H1 (cell line): Measurements from ENCODE around the gene OR2AE1. TPM values are rescaled to one million over a fixed set of nuclear protein-coding genes. Genes with fewer than 3 reads are reported as not detected.

ENCODE experiments used
- CTCF ChIA-PET: fragments of 300-600 bp; sonication (Branson Sonifier 250); formaldehyde crosslinking; loops from one replicate; lab custom pipeline; 2021; ENCODE audit not compliant: partially characterized antibody; lab: Charles Lee
- POLR2A ChIA-PET: fragments of 300-600 bp; sonication (Branson Sonifier 250); formaldehyde crosslinking; loops from one replicate; lab custom pipeline; 2021; ENCODE audit warnings: inconsistent platforms; ENCODE audit not compliant: partially characterized antibody; lab: Charles Lee
- DNase-seq, 2 experiments: peaks; one replicate each; pipeline versions ENCODE4 v3.0.0 to v3.0.0-alpha.2; 2010 to 2022; ENCODE audit warnings: low spot score in 2 of 2, low read depth in 1 of 2, mixed read lengths in 1 of 2
- FAIRE-seq: peaks from 2 replicates; lab custom pipeline; 2011; peaks lifted over from hg19 to GRCh38; lab: Jason Lieb, UNC
- H2AFZ ChIP-seq: 2 replicates; pipeline ENCODE4 v1.8.1; 2012; ENCODE audit warnings: low read length, inconsistent platforms
- H2AK5ac ChIP-seq: 2 replicates; pipeline ENCODE4 v1.6.1; 2013; ENCODE audit warnings: low read depth, low read length
- H2BK120ac ChIP-seq: replicated peaks from 2 replicates; pipeline ENCODE3; 2013; ENCODE audit warnings: low read depth, low read length, inconsistent platforms
- H2BK12ac ChIP-seq: 2 replicates; pipeline ENCODE4 v1.6.1; 2013; ENCODE audit warnings: low read depth, low read length
- H2BK15ac ChIP-seq: 2 replicates; pipeline ENCODE4 v1.6.1; 2013; ENCODE audit warnings: low read length
- H2BK20ac ChIP-seq: 2 replicates; pipeline ENCODE4 v1.6.1; 2013; ENCODE audit warnings: low read length
- H2BK5ac ChIP-seq: 2 replicates; pipeline ENCODE4 v1.6.1; 2013; ENCODE audit warnings: low read depth, low read length
- H3K14ac ChIP-seq: 2 replicates; pipeline ENCODE4 v1.6.1; 2013; ENCODE audit warnings: inconsistent platforms; ENCODE audit not compliant: insufficient read length
- H3K18ac ChIP-seq: 2 replicates; pipeline ENCODE4 v1.6.1; 2013; ENCODE audit warnings: low read length; ENCODE audit errors: extremely low read depth
- H3K23ac ChIP-seq: 2 replicates; pipeline ENCODE4 v1.6.1; 2013; ENCODE audit warnings: inconsistent platforms; ENCODE audit not compliant: insufficient read length
- H3K23me2 ChIP-seq: 2 replicates; pipeline ENCODE4 v1.6.1; 2013; ENCODE audit warnings: low read depth, low read length
- H3K27ac ChIP-seq: 2 replicates; pipeline ENCODE4 v1.6.1; 2011; ENCODE audit warnings: low read depth, low read length, inconsistent platforms
- H3K27me3 ChIP-seq, 4 experiments: replicated peaks in 1 of 4; 1 replicate in 1 of 4; 2 replicates in 3 of 4; pipeline versions ENCODE4 v1.6.1 to v1.8.1; 2011 to 2013; ENCODE audit warnings: low read length in 3 of 4, mild to moderate bottlenecking in 3 of 4, inconsistent platforms in 2 of 4, mixed read lengths in 2 of 4, moderate library complexity in 1 of 4; ENCODE audit not compliant: control insufficient read depth in 3 of 4, insufficient read depth in 3 of 4; ENCODE audit errors: extremely low read depth in 1 of 4
- H3K36me3 ChIP-seq, 4 experiments: 2 replicates each; pipeline versions ENCODE4 v1.6.1 to v1.8.1; 2011 to 2013; ENCODE audit warnings: mild to moderate bottlenecking in 4 of 4, low read length in 3 of 4, moderate library complexity in 2 of 4, control low read depth in 1 of 4, inconsistent platforms in 1 of 4; ENCODE audit not compliant: insufficient read depth in 4 of 4, control insufficient read depth in 2 of 4
- H3K4ac ChIP-seq: replicated peaks from 2 replicates; pipeline ENCODE3; 2013; ENCODE audit warnings: low read length, low read depth, mixed read lengths, inconsistent platforms; ENCODE audit not compliant: insufficient read length
- H3K4me1 ChIP-seq, 4 experiments: replicated peaks in 1 of 4; 1 replicate in 1 of 4; 2 replicates in 3 of 4; pipeline versions ENCODE4 v1.6.1 to v1.8.1; 2011 to 2013; ENCODE audit warnings: low read length in 3 of 4, inconsistent platforms in 2 of 4, mixed read lengths in 1 of 4; ENCODE audit not compliant: insufficient read depth in 4 of 4, control insufficient read depth in 3 of 4
- H3K4me2 ChIP-seq, 2 experiments: 2 replicates each; pipeline versions ENCODE4 v1.6.1 to v1.8.1; 2011 to 2013; ENCODE audit warnings: low read depth in 2 of 2, low read length in 2 of 2, control low read depth in 1 of 2, inconsistent platforms in 1 of 2, mild to moderate bottlenecking in 1 of 2; ENCODE audit not compliant: insufficient read depth in 1 of 2
- H3K4me3 ChIP-seq, 4 experiments: fragments of 200-600, 300-600 bp in 1 of 4; sonication (generic), shearing (Covaris generic), sonication (Bioruptor Twin) in 1 of 4; 2 replicates each; pipeline versions ENCODE4 v1.5.1 to v1.8.1; 2011 to 2016; ENCODE audit warnings: low read length in 4 of 4, low read depth in 3 of 4, control low read depth in 2 of 4, inconsistent platforms in 2 of 4, mild to moderate bottlenecking in 2 of 4, mixed read lengths in 1 of 4, moderate library complexity in 1 of 4; ENCODE audit not compliant: insufficient read depth in 2 of 4; ENCODE audit errors: extremely low read depth in 1 of 4
- H3K56ac ChIP-seq: replicated peaks from 2 replicates; pipeline ENCODE3; 2013; ENCODE audit warnings: low read depth, mild to moderate bottlenecking, mixed read lengths, low read length, inconsistent platforms; ENCODE audit not compliant: insufficient read length
- H3K79me1 ChIP-seq: 2 replicates; pipeline ENCODE4 v1.6.1; 2013; ENCODE audit warnings: low read depth, low read length, control low read depth
- H3K79me2 ChIP-seq, 2 experiments: 2 replicates each; pipeline versions ENCODE4 v1.6.1 to v1.8.1; 2012 to 2013; ENCODE audit warnings: low read length in 2 of 2, mild to moderate bottlenecking in 2 of 2, inconsistent platforms in 1 of 2; ENCODE audit not compliant: insufficient read depth in 2 of 2, control insufficient read depth in 1 of 2
- H3K9ac ChIP-seq, 4 experiments: replicated peaks in 1 of 4; 1 replicate in 1 of 4; 2 replicates in 3 of 4; pipeline versions ENCODE4 v1.6.1 to v1.8.1; 2011 to 2013; ENCODE audit warnings: low read depth in 3 of 4, low read length in 3 of 4, control low read depth in 2 of 4, mild to moderate bottlenecking in 2 of 4, moderate library complexity in 2 of 4, inconsistent platforms in 1 of 4; ENCODE audit errors: extremely low read depth in 1 of 4
- H3K9me3 ChIP-seq, 2 experiments: 2 replicates each; pipeline versions ENCODE4 v1.6.1 to v1.8.1; 2012 to 2013; ENCODE audit warnings: mild to moderate bottlenecking in 2 of 2, moderate library complexity in 2 of 2, control low read depth in 1 of 2, inconsistent platforms in 1 of 2, low read depth in 1 of 2, low read length in 1 of 2, mixed read lengths in 1 of 2; ENCODE audit not compliant: insufficient read depth in 2 of 2
- H4K20me1 ChIP-seq, 2 experiments: replicated peaks in 1 of 2; 2 replicates each; pipeline versions ENCODE3 to v1.8.1; 2011 to 2013; ENCODE audit warnings: inconsistent platforms in 2 of 2, low read length in 2 of 2, mild to moderate bottlenecking in 1 of 2; ENCODE audit not compliant: insufficient read depth in 2 of 2, control insufficient read depth in 1 of 2
- H4K5ac ChIP-seq: 2 replicates; pipeline ENCODE4 v1.6.1; 2013; ENCODE audit warnings: low read length, low read depth, mixed read lengths, inconsistent platforms; ENCODE audit not compliant: insufficient read length
- H4K8ac ChIP-seq: 2 replicates; pipeline ENCODE4 v1.8.0; 2013; ENCODE audit warnings: mild to moderate bottlenecking, moderate library complexity, low read length, inconsistent platforms; ENCODE audit not compliant: insufficient read depth; ENCODE audit errors: extremely low read depth
- H4K91ac ChIP-seq: replicated peaks from 2 replicates; pipeline ENCODE3; 2013; ENCODE audit warnings: low read length, mixed read lengths, inconsistent platforms; ENCODE audit not compliant: insufficient read length
- BACH1 ChIP-seq: IDR thresholded peaks from 2 replicates; pipeline ENCODE4 v1.6.1; 2012; ENCODE audit warnings: low read length, improper control_type of control experiment
- BCL11A ChIP-seq, 2 experiments: IDR thresholded peaks; one replicate each; pipeline ENCODE4 v1.6.1; 2011; ENCODE audit warnings: low read depth in 2 of 2, low read length in 2 of 2, mild to moderate bottlenecking in 2 of 2
- BRCA1 ChIP-seq: IDR thresholded peaks from 2 replicates; pipeline ENCODE4 v1.6.1; 2012; ENCODE audit warnings: low read depth, low read length, improper control_type of control experiment
- CHD1 ChIP-seq: IDR thresholded peaks from 2 replicates; pipeline ENCODE4 v1.6.1; 2012; ENCODE audit warnings: low read depth, low read length, improper control_type of control experiment
- CTBP2 ChIP-seq: IDR thresholded peaks from 2 replicates; pipeline ENCODE4 v1.7.0; 2011; ENCODE audit warnings: borderline replicate concordance, mild to moderate bottlenecking, moderate library complexity, mixed read lengths, low read length; ENCODE audit not compliant: insufficient read depth, insufficient read length
- GABPA ChIP-seq: IDR thresholded peaks from 2 replicates; pipeline ENCODE4 v1.6.1; 2011; ENCODE audit warnings: mild to moderate bottlenecking, low read length, moderate library complexity, borderline replicate concordance; ENCODE audit not compliant: insufficient read depth
- GTF2F1 ChIP-seq: IDR thresholded peaks from 2 replicates; pipeline ENCODE4 v1.6.1; 2012; ENCODE audit warnings: low read depth, low read length, improper control_type of control experiment, borderline replicate concordance
- HDAC6 ChIP-seq: IDR thresholded peaks from one replicate; pipeline ENCODE4 v1.7.1; 2012; ENCODE audit warnings: low read depth, mild to moderate bottlenecking, inconsistent platforms, low read length, moderate library complexity
- MAFK ChIP-seq: IDR thresholded peaks from 2 replicates; pipeline ENCODE4 v1.6.1; 2012; ENCODE audit warnings: low read depth, mild to moderate bottlenecking, improper control_type of control experiment, low read length
- RFX5 ChIP-seq: IDR thresholded peaks from 2 replicates; pipeline ENCODE4 v1.6.1; 2011; ENCODE audit warnings: low read depth, low read length, improper control_type of control experiment, borderline replicate concordance
- TBP ChIP-seq: IDR thresholded peaks from 2 replicates; pipeline ENCODE4 v1.6.1; 2011; ENCODE audit warnings: low read depth, low read length, improper control_type of control experiment
- YY1 ChIP-seq: IDR thresholded peaks from 2 replicates; pipeline ENCODE4 v1.6.1; 2011; ENCODE audit warnings: low read depth, mild to moderate bottlenecking, low read length
- WGBS, 2 experiments: shearing (Covaris generic) in 1 of 2; methylation state at CpG; one replicate each; pipeline versions ENCODE4 v1.1.6 to v1.1.7; 2013 to 2015; ENCODE audit warnings: low lambda C conversion rate in 2 of 2, mixed read lengths in 2 of 2, inconsistent platforms in 1 of 2, low coverage in 1 of 2, missing lambda C conversion rate in 1 of 2; ENCODE audit not compliant: insufficient replicate concordance in 2 of 2, insufficient coverage in 1 of 2, insufficient read length in 1 of 2; ENCODE audit errors: extremely low coverage in 1 of 2, missing lambda C conversion rate in 1 of 2; 5-methylcytosine and 5-hydroxymethylcytosine counted together
- polyA plus RNA-seq, 7 experiments: library from polyadenylated mRNA; depleted of rRNA in 3 of 7; stranded (reverse) in 5 of 7; unstranded in 2 of 7; fragments of >200 nt in 5 of 7; fragments of 200-250 nt in 2 of 7; gene quantifications; 1 replicate in 5 of 7; 2 replicates in 1 of 7; 4 replicates in 1 of 7; pipeline versions ENCODE4 v1.2.1 to v1.2.3, GENCODE V29; 2011 to 2013; ENCODE audit warnings: missing spikeins in 2 of 7, mixed read lengths in 2 of 7
- total RNA-seq: library from RNA; stranded (reverse); fragmentation: NEBNext Ultra II Directional; extraction: Animal tissue kit (Norgen Biotek cat#: 25700); gene quantifications from 2 replicates; pipeline ENCODE4 v1.2.1, GENCODE V29; 2021

OR2AE1 gene
- total and polyA plus RNA-seq, 2 of the 8 experiments (the other 6 are each of a cell fraction or from before 2014, with no cell fraction given): not detected

DNA sequence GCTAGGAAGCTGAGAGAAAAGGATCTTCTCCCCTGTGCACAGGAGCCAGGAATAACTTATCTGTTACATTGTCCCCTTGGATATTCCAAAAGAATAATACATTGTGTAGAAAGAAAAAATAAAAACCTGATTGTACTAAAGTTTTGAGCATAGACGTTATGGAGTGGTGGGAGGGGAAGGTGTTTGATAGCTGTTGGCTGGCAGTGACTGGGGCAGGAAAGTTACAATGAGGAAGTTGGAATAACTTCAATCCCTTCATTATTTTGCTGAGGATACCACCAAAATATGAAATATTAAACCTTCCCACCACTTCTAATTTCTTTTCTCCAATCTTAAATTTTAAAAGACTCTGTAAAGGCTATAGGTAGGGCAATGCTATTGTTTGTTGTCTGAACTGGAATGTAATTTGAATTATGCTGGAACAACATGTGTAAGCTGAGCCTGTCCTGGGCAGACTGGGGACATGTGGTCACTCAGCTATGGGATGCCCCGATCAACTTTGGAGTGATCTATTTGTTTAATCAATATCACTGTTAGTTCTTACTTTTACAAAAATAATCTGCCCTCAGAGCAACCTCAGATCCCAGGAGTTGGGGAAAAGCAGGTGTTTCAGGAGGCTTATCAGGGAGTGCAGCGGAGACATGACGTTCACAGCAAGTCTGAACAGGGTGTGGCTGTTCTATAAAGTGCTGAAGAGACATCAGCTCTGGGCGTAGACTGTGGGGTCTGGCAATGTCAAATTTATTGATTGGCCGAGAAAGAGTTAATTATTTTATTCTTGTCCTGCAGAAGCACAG lies 28.2 kb downstream of the OR2AE1 start:
- FAIRE-seq: no peak
- POLR2A ChIA-PET: interaction anchor here (0.6 to 1.3 kb wide), 2 partner anchors 9 to 73 kb away, joined by 3 read pairs; no protein-coding TSS in a partner anchor
- TF ChIP-seq BACH1 (no peak), CTBP2 (no peak), HDAC6 (no peak), GTF2F1 (no peak), TBP (no peak), GABPA (no peak), BCL11A (IDR thresholded peaks at IDR 0.05; ENCODE audit: low read depth in 2 of 2, low read length in 2 of 2) (no peak), YY1 (no peak), CHD1 (no peak), BRCA1 (no peak), MAFK (no peak), RFX5 (no peak)

More for the DNA sequence above, 28.2 kb downstream of the OR2AE1 start:
- H3K4ac ChIP-seq: no peak overlapping the region
- H3K4me1 ChIP-seq: peaks cover 0 to 3% (median 0%) of the 10 kb centered on the region in 4 experiments; a peak in 2 of 7 replicates
- no peak overlapping the region for H3K56ac ChIP-seq
- H3K4me2 ChIP-seq: no peak overlapping the region
- no peak overlapping the region for H3K4me3 ChIP-seq
- no peak overlapping the region for H4K91ac ChIP-seq
- no peak overlapping the region for H3K14ac ChIP-seq
- H3K23me2 ChIP-seq: no peaks in the 10 kb centered on the region; the same call in 1 of the 2 replicates
- H4K20me1 ChIP-seq: no peaks in the 10 kb centered on the region
- H2BK5ac ChIP-seq: no peak overlapping the region
- H2AK5ac ChIP-seq: no peak overlapping the region
- CTCF ChIA-PET: interaction anchor here (0.9 to 1.4 kb wide), 2 partner anchors 9 to 10 kb away, joined by 3 read pairs; no protein-coding TSS in a partner anchor
- no peak overlapping the region for H4K8ac ChIP-seq
- no peaks in the 10 kb centered on the region for H3K79me2 ChIP-seq
- no peak overlapping the region for H2BK12ac ChIP-seq
- H4K5ac ChIP-seq: no peak overlapping the region
- no peak overlapping the region for H2BK15ac ChIP-seq
- no peak overlapping the region for H2AFZ ChIP-seq
- H3K79me1 ChIP-seq: no peaks in the 10 kb centered on the region
- no peak for DNase-seq
- no peak overlapping the region for H2BK20ac ChIP-seq
- no peak overlapping the region for H3K18ac ChIP-seq
- no peak overlapping the region for H3K23ac ChIP-seq
- no peaks in the 10 kb centered on the region for H3K9me3 ChIP-seq
- H2BK120ac ChIP-seq: no peak overlapping the region
- H3K27ac ChIP-seq: no peak overlapping the region
- H3K36me3 ChIP-seq: no peaks in the 10 kb centered on the region
- H3K27me3 ChIP-seq: no peaks in the 10 kb centered on the region
- no peak overlapping the region for H3K9ac ChIP-seq
- 92% methylated on average over 6 of the region's 6 CpGs; no CpG with 5 or more reads in 1 of the 2 experiments for WGBS, 2 experiments
